Duodenal mucosa (tissue), 2 donors: Measurements from ENCODE around the gene CDH13.

Source experiments
- H3K27ac ChIP-seq: one replicate; pipeline ENCODE4 v1.7.0; 2013; ENCODE audit warnings: low read depth, low read length
- H3K27me3 ChIP-seq, 2 donors: one replicate each; pipeline ENCODE4 v1.7.0; 2013; ENCODE audit warnings: low read length in 2 of 2, control low read depth in 1 of 2; ENCODE audit not compliant: insufficient read depth in 2 of 2, control insufficient read depth in 1 of 2
- H3K36me3 ChIP-seq, 2 donors: one replicate each; pipeline ENCODE4 v1.7.0; 2013; ENCODE audit warnings: low read length in 2 of 2, control low read depth in 1 of 2; ENCODE audit not compliant: insufficient read depth in 2 of 2, control insufficient read depth in 1 of 2
- H3K4me1 ChIP-seq, 2 donors: one replicate each; pipeline ENCODE4 v1.7.0; 2013; ENCODE audit warnings: low read length in 2 of 2, control low read depth in 1 of 2; ENCODE audit not compliant: insufficient read depth in 2 of 2, control insufficient read depth in 1 of 2
- H3K4me3 ChIP-seq, 2 donors: one replicate each; pipeline ENCODE4 v1.7.0; 2013; ENCODE audit warnings: low read length in 2 of 2, low read depth in 1 of 2
- H3K9ac ChIP-seq, 2 donors: one replicate each; pipeline ENCODE4 v1.7.0; 2013; ENCODE audit warnings: low read length in 2 of 2, low read depth in 1 of 2
- H3K9me3 ChIP-seq, 2 donors: one replicate each; pipeline ENCODE4 v1.7.0; 2013; ENCODE audit warnings: low read length in 2 of 2, control low read depth in 1 of 2; ENCODE audit not compliant: control insufficient read depth in 1 of 2

Gene CDH13

DNA sequence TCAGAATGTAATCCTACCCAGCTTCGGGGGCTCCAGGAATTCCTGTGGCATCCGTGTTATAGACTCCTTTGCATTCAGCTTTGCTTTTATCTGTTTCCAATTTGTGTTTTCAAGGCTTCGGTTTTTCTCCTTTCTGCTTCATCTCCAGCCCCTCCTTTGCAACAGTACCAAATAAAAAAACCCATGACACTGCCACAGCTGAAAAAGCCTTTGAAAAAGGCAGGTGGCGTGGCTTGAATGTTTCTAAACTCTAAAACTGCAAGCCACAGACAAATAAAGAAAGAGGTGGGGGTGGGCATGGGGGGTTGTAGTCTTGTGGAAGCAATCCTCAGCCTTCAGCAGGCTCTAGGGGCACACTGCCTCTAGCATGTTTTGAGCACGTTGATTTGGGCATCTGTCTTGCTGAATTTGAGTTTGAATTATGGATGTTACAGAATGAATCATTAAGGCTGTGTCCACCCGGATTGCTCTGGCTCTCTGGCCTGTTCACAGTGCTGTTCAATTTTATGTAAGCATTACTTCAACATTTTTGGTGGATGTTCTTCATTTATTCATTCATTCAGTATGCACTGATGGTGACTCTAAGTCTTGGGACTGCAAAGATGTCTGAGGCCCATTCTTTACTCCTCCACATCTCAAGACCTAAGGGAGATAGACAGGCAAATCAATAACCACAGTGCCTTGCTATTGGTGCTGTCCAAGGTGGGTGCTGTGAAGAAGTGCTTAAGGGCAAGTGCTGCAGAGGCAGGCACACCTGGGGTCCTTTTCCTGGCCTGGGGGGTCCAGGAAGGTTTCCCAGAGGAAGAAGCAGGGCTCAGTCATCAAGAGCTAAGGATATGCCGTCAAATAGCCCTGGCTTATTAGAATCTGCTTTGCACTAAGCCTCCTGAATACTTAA, 77.4 kb downstream of the CDH13 start:
- H3K4me1 ChIP-seq = no peaks in the 10 kb centered on the region
- H3K27ac ChIP-seq = no peak overlapping the region
- H3K4me3 ChIP-seq = no peak overlapping the region
- H3K9me3 ChIP-seq = no peaks in the 10 kb centered on the region
- H3K36me3 ChIP-seq = no peaks in the 10 kb centered on the region
- H3K9ac ChIP-seq = no peak overlapping the region
- H3K27me3 ChIP-seq = no peaks in the 10 kb centered on the region

GRCh38 chr16:82709987-82710386, 83.2 kb downstream of the CDH13 start:
- Histone ChIP-seq H3K4me1 (no peaks in the 10 kb centered on the region), H3K9me3 (no peaks in the 10 kb centered on the region), H3K36me3 (no peaks in the 10 kb centered on the region), H3K27me3 (no peaks in the 10 kb centered on the region), H3K9ac (no peak overlapping the region), H3K27ac (no peak overlapping the region), H3K4me3 (no peak overlapping the region)

- Histone ChIP-seq H3K27ac (no peak overlapping the region), H3K9ac (no peak overlapping the region), H3K9me3 (no peaks in the 10 kb centered on the region), H3K27me3 (no peaks in the 10 kb centered on the region), H3K4me1 (no peaks in the 10 kb centered on the region), H3K4me3 (no peak overlapping the region), H3K36me3 (no peaks in the 10 kb centered on the region)
Observed at GRCh38 chr16:82713778-82714177, 87.0 kb downstream of the CDH13 start.

DNA sequence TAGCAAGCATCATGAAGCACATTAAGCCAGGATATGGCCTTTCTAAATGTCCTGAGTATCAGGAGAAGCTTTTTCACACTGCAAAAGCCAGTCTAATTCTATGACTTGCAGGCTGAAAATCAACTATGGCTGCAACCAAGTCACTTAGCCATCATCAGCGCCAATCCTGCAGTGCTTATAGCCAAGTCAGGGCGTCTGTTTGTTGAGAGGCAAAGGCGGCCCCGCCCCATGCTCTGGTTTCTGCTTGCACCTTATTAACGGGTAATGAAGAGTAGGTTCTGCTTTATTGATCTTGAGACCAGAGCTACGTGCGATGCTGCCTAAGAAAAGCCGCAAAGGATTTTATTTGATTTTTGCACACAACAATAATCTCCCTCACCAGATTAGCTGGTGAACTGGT, 88.4 kb downstream of the CDH13 start:
- Histone ChIP-seq H3K27me3 (no peaks in the 10 kb centered on the region), H3K36me3 (no peaks in the 10 kb centered on the region), H3K4me3 (no peak overlapping the region), H3K9ac (no peak overlapping the region), H3K9me3 (no peaks in the 10 kb centered on the region), H3K27ac (no peak overlapping the region), H3K4me1 (no peaks in the 10 kb centered on the region)

DNA sequence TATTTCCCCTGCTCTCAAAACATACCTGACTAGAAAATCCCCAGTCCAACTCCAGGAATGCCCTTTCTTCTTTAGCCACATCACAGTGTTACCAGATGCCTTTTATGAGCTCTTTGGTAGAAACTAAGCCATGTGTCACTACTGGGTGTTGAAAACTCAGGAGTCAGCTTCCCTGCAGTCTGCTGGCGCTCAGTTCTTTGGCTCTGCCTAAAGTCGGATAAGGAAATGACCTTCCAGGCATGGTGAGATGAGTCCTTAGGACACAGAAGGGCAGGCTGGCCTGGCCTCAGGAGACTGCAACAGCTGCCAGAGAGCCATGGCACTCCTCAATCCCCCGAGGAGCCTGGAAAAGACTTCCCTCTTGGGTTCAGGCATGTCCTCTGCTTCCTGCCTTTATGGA, 89.1 kb downstream of the CDH13 start:
- H3K36me3 ChIP-seq = no peaks in the 10 kb centered on the region
- H3K4me1 ChIP-seq = no peaks in the 10 kb centered on the region
- H3K9me3 ChIP-seq = no peaks in the 10 kb centered on the region
- no peak overlapping the region for H3K9ac ChIP-seq
- H3K4me3 ChIP-seq = no peak overlapping the region
- no peak overlapping the region for H3K27ac ChIP-seq
- no peaks in the 10 kb centered on the region for H3K27me3 ChIP-seq

- Histone ChIP-seq H3K4me3 (no peak overlapping the region), H3K9ac (no peak overlapping the region), H3K27ac (no peak overlapping the region)
Observed at GRCh38 chr16:82716361-82716855, 89.6 kb downstream of the CDH13 start.

DNA sequence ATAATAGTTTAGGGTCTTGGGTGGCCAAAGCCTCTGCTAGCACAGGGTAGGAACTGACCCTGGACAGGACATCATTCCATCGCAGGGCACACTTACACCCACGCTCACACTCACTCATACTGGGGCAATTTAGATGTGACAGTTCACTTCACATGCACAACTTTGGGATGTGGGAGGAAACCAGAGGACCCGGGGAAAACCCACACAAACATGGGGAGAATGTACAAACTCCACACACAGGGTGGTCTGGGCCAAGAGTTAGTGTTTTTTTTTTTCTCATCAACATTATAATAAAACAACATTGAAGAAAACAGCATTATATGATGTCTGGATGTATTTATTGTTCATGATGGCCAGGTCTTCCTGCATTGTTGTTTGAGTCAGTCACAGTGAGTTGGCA, 93.6 kb downstream of the CDH13 start:
- Histone ChIP-seq H3K4me1 (no peaks in the 10 kb centered on the region), H3K9me3 (no peaks in the 10 kb centered on the region), H3K36me3 (no peaks in the 10 kb centered on the region), H3K27me3 (no peaks in the 10 kb centered on the region), H3K4me3 (no peak overlapping the region), H3K9ac (no peak overlapping the region), H3K27ac (no peak overlapping the region)

More at GRCh38 chr16:82716361-82716855, 89.6 kb downstream of the CDH13 start:
- no peaks in the 10 kb centered on the region for H3K4me1 ChIP-seq
- H3K36me3 ChIP-seq = no peaks in the 10 kb centered on the region
- no peaks in the 10 kb centered on the region for H3K9me3 ChIP-seq
- H3K27me3 ChIP-seq = no peaks in the 10 kb centered on the region

DNA sequence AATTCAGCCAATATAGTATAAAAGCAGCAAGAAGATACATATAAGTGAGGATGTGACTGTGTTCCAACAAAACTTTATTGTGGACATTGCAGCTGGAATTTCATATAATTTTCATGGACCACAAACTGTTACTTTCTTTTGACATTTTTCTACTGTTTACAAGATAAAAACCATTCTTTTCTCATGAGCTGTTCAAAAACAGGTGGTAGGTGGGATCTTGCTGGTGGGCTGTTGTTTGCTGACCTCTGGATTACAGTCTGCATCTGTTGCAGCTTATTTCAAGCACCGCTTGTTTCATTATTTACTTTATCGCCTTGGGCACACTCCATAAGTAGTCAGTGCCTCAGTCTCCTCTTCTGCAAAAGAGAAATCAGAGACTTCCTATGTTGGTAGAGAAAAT, 99.5 kb downstream of the CDH13 start:
- Histone ChIP-seq H3K36me3 (no peaks in the 10 kb centered on the region), H3K9ac (no peak overlapping the region), H3K27ac (no peak overlapping the region), H3K9me3 (peaks cover 2 to 11% of the 10 kb centered on the region in 2 donors), H3K4me1 (no peaks in the 10 kb centered on the region), H3K27me3 (no peaks in the 10 kb centered on the region), H3K4me3 (no peak overlapping the region)

GRCh38 chr16:82728901-82729300, 102.1 kb downstream of the CDH13 start:
- Histone ChIP-seq H3K9me3 (peaks cover 2 to 11% of the 10 kb centered on the region in 2 donors), H3K4me3 (no peak overlapping the region), H3K9ac (no peak overlapping the region), H3K27ac (no peak overlapping the region), H3K36me3 (no peaks in the 10 kb centered on the region), H3K4me1 (no peaks in the 10 kb centered on the region), H3K27me3 (no peaks in the 10 kb centered on the region)

- Histone ChIP-seq H3K9ac (no peak overlapping the region), H3K36me3 (no peaks in the 10 kb centered on the region), H3K27ac (no peak overlapping the region), H3K9me3 (peaks cover 2 to 11% of the 10 kb centered on the region in 2 donors), H3K4me1 (no peaks in the 10 kb centered on the region), H3K4me3 (no peak overlapping the region), H3K27me3 (no peaks in the 10 kb centered on the region)
Observed at GRCh38 chr16:82730901-82731300, 104.1 kb downstream of the CDH13 start.
